Skin epidermis (tissue), 12 donors: ENCODE measurements around the gene ARID1B.

Experiments
- H3K27ac ChIP-seq, 21 experiments: fragments of 200-600 bp; sonication (generic) in 11 of 21; one replicate each; pipeline ENCODE4 v1.5.0; 2020; ENCODE audit warnings: mild to moderate bottlenecking in 3 of 21, inconsistent platforms in 2 of 21, moderate library complexity in 2 of 21
- H3K4me3 ChIP-seq, 7 experiments: fragments of 200-600 bp; sonication (generic) in 2 of 7; one replicate each; pipeline ENCODE4 v1.5.0; 2020; ENCODE audit warnings: inconsistent platforms in 2 of 7, mild to moderate bottlenecking in 2 of 7, moderate library complexity in 1 of 7

Gene ARID1B

DNA sequence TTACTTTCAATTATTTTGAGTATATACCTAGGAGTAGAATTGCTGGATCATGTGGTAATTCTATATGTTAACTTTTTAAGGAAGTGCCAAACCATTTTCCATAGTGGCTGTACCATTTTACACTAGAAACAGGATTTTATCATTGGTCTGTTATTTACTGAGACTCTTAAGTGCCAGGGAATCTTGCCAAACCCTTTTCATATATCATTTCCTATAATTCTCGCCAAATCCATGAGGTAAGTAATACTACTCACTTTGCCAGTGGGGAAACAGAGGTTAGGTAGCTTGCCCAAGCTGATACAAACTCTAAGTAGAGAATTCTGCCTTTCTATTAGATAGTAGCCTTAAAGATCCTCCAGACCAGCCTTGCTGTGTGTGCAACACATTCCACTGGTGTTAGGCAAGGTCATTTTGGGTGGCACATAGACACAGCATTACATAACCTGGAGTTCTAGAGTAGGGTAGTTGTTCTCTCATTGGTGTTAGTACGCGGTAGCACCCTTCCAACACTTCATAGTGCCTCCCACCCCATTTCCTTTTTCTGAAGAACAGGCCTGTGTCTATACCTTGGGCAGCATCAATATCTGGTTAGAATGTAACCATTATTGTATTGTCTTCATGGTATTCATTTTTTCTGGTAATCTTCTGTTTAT is 65.5 kb downstream of the ARID1B start:
- Histone ChIP-seq H3K27ac (no peak overlapping the region), H3K4me3 (no peak overlapping the region)

DNA sequence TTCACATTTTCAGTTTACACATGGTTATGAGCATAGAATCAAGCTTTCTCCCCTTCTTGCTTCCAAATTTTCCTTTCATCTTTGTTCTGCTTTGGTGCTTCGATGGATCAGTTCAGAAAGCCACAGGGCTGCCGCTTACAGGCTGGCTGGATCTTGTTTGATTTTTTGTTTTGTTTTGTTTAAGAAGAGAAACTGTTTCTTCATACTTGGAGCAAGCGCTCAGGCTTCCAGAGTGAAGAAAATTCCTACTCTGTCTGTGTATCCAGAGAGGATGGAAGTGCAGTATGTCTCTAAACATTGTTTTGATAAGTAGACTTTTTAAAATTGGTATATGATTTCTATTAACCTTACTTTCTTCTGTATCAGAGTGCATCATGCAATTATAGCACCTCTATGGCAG is 66.9 kb downstream of the ARID1B start:
- Histone ChIP-seq H3K27ac (no peak overlapping the region), H3K4me3 (no peak overlapping the region)

DNA sequence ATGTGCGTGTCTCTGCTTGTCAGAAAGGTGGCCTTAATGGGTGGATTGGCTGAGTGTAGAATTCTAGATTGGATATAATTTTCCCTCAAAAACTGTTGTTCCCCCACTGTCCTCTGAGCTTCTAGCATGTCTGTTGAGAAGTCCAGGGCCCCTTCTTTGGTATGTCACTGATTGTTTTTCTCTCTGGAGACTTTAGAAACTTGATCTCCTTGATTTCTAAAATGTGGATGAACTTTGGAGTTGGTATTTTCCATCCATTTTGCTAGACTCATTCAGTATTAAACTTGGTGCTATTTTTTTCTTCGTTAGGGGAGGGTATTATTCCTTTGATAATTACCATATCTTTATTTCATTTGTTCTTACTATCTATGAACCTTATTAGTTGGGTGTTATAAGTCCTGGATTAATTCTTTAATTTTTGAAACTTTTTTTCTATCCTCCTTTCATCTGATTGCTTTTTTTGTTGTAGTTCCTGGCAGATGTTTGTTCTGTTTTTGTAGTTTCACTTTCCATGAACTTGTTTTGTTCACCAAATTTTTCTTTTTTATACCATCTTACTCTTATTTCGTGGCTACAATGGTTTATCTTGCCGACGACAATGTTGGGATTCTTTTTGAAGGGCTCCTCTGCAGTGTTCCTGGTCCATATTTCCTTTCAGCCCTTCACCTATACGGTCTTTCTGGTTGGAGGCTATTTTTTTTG is 68.4 kb downstream of the ARID1B start:
- Histone ChIP-seq H3K27ac (peak overlapping the region in 1 of 21 experiments; percentile 2), H3K4me3 (no peak overlapping the region)

DNA sequence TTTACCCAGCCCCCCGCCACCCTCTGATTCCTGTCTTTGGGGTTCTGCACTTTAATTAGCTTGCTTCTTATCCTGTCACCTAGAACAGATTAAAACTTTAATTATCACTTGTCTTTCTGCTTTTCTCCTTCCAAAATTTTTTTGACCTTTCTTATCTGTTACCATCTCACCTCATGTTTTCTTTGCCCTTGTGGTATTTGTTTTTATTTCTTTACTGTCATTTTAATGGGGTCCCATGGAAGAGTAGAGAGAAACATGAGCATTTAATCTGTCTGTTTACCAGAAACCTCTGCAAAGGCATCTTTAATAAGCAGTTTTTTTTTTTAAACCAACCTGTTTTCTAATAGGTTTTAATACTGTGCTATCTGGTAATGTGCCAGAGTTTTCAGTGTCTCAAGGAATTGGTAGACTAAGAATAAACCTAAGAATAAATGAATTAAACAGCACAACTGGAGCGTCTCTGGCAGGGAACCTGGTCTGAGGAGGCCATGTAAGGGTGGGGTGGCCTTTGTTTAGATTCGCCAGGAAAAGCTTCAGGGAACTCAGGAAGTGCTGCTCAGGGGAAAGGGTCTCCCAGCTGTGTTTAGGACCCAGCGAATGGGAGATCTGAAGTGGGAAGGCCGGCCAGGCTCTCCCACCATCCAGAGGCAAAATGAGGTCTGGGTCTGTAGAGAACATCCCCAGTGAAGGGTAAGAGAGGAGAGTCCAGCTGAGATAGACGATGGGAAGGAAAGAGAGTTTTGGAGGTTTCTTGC is 69.8 kb downstream of the ARID1B start:
- peak overlapping the region in 1 of 21 experiments; percentile 42 for H3K27ac ChIP-seq
- no peak overlapping the region for H3K4me3 ChIP-seq

DNA sequence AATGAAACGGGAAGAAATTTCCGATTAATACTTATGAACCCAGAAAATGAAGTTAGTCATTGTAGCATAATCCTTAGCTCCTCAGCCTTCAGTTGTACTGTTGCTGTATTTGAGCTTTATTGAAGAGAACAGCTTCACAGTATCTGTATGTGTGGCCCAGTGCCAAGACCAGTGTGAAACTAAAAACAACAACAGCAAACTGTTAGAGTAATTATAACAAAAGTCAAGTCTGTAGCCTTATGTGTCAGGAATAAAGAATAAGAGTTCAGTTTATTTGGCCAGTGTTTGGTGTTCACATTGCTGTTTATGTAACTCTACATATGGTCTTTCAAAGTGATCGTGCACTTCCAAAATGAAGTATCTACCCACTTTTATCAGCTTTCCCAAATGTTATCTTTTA is 70.9 kb downstream of the ARID1B start:
- no peak overlapping the region for H3K4me3 ChIP-seq
- H3K27ac ChIP-seq: peak overlapping the region in 1 of 21 experiments; percentile 12

DNA sequence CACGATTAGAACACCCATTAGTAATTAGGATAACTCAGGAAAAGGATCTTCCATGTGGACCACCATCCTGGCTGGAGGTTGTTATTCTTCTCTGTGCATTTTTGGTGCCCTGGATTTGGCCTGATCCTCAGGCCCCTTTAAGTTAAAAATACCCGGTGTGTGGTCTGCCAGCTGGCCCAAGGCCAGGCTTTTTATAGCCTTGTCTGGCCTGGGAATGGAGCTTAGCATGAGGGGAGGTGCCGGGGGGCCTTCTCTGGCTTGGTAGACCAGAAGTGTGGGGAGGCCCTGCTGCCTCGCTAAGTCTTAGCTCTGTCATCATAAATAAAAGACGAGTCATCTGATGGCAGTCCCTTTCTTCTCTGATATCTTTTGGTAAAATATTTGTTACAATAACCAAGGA is 71.4 kb downstream of the ARID1B start:
- no peak overlapping the region for H3K4me3 ChIP-seq
- peak overlapping the region in 1 of 21 experiments; percentile 12 for H3K27ac ChIP-seq

DNA sequence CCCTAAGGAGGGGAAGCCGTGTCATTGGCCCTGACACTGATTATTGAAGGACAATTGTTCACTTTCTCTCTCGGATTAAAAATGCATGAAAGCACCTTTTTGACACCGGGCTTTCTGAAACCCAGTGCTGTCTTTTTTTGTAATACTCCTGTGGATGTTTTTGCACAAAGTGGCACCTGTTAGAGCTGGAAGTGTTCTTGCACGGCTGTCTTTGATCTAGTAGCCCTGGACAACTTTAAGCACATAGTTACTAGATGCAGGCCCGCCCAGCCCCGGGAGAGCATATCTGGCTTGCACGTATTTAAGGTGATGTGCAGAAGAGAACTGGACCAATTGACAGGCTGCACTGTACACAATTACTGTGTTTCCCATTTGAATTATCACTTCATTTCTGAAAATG is 72.6 kb downstream of the ARID1B start:
- no peak overlapping the region for H3K27ac ChIP-seq
- no peak overlapping the region for H3K4me3 ChIP-seq

DNA sequence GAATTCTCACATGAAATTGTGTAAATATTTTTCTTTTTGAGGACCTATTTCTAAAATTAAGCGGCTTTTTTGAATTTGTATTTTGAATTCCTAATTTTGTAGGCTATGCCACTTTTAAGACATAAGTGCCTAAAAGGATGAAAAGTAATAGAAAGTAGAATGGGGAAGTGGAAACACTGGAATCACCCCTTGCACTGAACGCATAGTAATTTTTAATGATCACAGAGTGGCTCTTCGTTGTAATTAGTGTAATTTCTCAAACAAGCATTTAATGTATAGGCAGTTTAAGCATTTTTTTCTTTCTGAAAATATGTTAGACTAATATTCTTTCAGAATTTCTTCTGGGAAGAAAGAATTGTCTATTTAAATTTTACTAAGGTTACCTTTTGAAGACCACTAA is 73.2 kb downstream of the ARID1B start:
- H3K27ac ChIP-seq: no peak overlapping the region
- H3K4me3 ChIP-seq: no peak overlapping the region

DNA sequence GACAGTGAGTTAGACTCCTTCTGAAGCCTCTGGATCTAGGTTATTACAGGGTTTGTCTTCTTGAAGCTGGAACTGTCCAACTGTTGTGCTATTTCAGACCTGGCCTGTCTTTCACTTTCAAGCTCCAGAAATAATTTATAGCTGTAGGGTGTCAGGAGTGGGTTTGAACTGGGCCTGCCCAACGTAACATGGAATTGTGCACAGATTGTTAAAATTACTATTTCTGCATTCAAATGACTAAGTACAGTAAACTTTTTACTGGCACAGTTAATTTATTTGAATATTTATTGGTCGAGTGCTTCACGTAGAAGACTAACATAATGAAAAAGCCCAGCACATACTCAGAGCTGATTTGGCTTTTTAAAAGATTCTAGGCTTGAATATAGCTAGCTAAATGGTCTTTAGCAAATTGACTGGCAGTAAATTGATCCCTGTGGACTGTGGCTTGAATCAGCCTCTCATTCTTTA is 74.3 kb downstream of the ARID1B start:
- H3K27ac ChIP-seq: no peak overlapping the region
- H3K4me3 ChIP-seq: no peak overlapping the region

DNA sequence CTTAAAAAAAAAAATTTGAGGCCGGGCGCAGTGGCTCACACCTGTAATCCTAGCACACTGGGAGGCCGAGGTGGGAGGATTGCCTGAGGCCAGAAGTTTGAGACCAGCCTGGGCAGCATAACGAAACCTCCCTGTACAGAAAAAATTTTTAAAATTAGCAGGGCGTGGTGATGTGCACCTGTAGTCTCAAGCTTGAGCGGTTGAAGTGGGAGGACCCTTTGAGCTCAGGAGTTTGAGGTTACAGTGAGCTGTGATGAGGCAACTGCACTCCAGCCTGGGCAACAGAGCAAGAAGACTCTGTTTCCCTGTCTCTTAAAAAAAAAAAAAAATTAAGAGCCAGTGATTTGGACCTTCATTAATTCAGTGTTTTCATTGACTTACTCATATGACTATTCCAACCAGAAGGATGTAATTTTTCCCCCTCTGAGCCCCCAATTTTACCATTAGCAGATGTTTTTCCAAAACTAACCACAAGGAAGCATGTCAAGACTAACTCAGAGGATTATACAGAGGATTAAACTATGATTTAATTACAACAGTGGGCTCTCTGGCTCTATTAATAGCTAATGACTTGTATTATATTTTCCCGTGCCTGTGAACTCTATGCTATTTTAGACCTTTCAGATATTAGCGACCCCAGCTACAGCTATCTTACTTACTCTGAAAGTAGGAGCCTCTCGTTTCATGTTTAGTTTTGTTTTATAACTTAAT is 75.1 kb downstream of the ARID1B start:
- H3K4me3 ChIP-seq: no peak overlapping the region

DNA sequence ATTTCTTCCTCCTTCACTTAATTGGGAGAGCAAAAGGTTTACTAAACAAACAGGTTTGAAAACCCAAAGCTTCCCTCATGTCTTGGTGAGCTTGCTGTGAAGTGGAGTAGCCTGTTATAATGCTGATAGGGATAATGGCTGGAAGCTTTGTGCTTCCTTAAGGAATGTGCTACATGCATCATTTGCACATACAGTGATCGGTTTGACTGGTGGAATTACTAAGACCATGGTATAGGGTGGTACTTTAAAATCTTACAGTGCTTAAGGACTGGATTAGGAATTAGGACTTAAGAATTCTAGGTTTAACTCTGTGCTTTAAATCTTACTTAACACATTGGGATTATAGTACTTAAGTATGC is 75.7 kb downstream of the ARID1B start:
- Histone ChIP-seq H3K27ac (no peak overlapping the region), H3K4me3 (no peak overlapping the region)

More for the DNA sequence above, 75.1 kb downstream of the ARID1B start:
- H3K27ac ChIP-seq: no peak overlapping the region

DNA sequence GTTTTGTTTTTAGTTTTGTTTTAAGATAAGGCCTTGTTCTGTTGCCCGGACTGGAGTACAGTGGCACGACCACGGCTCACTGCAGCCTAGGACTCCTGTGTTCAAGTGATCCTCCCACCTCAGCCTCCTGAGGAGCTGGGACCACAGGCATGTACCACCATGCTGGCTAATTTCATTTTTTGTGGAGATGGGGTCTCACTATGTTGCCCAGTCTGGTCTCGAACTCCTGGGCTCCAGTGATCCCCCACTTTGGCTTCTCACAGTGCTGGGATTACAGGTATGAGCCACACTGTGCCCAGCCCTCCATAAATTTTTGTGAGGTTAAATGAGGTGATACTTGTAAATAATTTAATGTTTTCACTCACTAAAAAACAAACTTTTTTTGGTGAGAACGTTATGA is 76.6 kb downstream of the ARID1B start:
- Histone ChIP-seq H3K27ac (no peak overlapping the region), H3K4me3 (no peak overlapping the region)

DNA sequence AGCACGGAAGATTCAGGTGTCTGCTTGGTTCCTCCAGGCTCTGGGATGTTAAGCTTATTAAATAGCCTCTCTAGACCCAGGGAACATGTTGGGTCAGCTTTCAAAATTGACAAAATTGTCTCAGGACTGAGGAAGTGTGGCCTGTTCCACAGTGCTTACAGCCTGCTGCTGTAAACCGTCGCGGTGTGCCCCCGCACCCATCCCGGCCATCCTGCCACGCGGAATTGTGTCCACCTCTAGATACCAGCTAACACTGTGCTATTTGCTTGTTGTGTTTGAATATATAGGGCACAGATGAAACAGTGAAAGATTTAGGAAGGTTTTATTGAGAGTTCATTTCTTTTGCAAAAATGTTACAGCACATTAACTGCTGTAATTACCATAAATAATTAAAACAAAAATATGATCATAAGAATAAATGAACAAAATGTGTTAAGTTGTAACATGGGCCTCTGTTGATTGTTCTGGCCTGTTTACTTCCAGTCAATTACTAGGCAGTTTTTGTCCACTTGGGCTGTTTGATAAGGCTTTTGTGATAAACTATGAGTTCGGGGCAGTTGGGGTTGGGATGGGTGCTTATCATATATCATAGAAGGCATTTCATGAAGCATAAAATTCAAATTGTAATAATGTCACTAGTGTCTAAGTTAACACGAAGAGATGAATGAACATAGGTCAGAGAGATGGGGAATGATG is 77.4 kb downstream of the ARID1B start:
- H3K4me3 ChIP-seq: no peak overlapping the region
- H3K27ac ChIP-seq: no peak overlapping the region

DNA sequence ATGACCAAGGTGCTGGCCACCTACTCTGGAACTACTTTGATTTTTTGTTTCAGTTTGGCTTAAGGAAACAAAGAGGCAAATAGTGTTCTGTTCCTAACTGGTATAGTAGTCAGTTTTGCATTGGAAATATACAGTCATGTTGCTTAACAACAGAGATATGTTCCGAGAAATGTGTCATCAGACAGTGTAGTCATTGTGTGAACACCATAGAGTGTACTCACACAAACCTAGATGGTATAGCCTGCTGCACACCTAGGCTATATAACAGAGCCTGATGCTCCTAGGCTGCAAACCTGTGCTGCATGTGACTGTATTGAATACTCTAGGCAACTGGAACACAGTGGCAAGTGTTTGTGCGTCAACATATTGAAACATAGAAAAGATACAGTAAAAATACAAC is 80.4 kb downstream of the ARID1B start:
- Histone ChIP-seq H3K27ac (peak overlapping the region in 1 of 21 experiments; percentile 42), H3K4me3 (no peak overlapping the region)

DNA sequence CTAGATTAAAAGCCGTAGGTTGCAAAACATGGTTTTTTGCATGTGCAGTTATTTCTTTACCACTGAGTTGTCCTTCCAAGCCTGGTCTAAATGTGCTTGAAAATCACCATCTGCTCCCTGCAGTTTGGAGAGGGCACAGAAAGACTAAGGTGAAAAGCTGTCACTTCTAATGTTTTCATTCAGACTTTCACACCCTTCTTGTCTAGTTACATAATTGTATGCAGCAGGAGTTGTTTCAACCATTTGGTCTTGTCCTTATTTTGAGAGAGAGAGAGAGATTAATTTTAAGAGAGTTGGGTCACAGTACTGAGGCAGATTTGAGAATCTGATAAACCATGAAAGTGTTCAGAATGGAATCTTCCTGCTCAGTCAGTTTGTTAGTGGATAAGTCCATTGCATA is 82.5 kb downstream of the ARID1B start:
- Histone ChIP-seq H3K4me3 (no peak overlapping the region), H3K27ac (no peak overlapping the region)

DNA sequence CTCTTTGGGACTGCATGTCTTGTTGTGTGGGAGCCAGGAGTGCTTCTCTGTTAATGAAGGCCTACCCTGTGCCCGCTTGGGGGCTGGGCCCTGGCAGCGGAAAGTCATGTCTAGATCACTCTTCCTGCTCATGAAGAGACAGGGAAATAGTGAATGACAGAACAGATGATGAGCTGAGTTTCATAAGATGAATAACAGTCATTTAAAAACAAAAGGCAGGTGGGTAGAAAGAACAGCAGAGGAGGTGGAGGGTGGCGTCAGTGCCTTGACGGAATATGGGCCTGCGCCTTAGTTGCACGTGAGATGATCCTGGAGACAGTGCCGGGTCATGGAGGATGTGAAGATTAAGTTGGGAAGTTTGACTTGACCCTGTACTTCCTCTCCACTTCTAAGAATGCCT is 85.5 kb downstream of the ARID1B start:
- no peak overlapping the region for H3K4me3 ChIP-seq

DNA sequence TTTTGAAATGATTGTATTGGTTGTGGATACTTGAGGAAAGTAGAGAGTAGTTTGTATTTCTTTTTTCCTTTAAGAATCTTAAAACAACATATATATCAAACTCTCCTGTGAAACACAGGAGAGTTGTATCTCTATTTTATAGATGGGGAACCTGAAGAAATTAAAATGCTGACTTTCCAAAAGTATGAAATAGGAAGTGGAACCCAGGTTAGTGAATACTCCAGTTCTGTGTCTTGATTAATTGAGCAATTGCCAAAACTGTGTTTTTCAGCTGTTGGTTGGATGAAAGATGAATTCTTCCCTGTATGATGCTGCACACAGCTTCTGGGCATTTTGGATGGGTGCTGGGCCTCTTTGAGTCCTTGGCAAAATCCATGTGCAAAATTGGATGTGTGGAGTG is 86.3 kb downstream of the ARID1B start:
- Histone ChIP-seq H3K27ac (no peak overlapping the region), H3K4me3 (no peak overlapping the region)

More for the DNA sequence above, 85.5 kb downstream of the ARID1B start:
- no peak overlapping the region for H3K27ac ChIP-seq

DNA sequence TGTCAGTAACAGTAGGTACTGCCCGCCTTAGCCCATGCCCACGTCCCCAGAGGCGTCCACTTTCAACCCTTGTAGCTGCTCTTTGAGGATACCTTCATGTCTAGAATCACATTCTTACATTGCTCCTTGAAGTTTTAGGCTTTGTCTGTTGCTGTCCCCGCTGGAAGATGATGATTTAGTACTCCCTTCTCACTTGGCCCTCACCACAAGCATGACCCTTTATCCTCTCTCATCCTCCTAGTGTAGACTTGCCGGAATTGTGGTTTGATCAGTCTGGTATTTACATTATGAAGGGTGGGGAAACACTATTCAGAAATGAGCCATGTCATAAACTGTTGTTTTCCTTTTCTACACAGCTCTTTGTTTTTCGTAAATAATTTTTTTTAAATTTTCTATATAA is 87.4 kb downstream of the ARID1B start:
- Histone ChIP-seq H3K4me3 (no peak overlapping the region), H3K27ac (no peak overlapping the region)

DNA sequence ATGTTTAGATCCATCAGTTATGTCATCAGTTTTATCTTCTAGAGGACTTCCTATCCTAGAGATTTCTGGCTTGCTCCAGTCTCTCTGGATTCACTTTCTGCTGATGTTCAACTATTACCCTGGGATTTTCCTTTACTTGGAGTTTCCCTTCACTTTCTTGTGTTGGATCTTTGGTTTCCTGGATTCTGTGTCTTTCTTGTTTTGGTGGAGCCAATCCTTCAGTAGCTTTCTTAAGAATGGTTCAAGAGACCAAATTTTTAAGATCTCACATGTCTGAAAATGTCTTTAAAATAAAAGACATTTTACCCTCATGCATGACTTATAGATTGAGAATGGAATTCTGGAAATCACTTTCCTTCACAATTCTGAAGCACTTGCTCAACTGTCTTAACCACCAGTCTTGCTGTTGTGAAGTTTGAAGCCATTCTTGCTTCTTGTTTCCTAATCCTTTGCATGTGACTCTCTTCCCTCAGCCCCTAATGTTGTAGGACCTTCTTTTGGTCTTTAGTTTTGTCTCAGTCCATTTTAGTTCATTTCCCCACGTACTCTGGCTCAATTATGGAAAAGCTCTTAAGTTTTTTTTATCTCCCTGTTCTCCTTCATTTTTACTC is 87.9 kb downstream of the ARID1B start:
- Histone ChIP-seq H3K4me3 (no peak overlapping the region), H3K27ac (peak overlapping the region in 1 of 21 experiments; percentile 52)
